ENCODE data around the gene NBR1. TPM values are rescaled to one million over a fixed set of nuclear protein-coding genes. Genes with fewer than 3 reads are reported as not detected.
A peak's percentile ranks its signal among the peaks of the same experiment; 100 is the strongest.

Gene NBR1
- total and polyA plus RNA-seq, 2 experiments from 2014 or later = 12.6 to 36.8 TPM

DNA sequence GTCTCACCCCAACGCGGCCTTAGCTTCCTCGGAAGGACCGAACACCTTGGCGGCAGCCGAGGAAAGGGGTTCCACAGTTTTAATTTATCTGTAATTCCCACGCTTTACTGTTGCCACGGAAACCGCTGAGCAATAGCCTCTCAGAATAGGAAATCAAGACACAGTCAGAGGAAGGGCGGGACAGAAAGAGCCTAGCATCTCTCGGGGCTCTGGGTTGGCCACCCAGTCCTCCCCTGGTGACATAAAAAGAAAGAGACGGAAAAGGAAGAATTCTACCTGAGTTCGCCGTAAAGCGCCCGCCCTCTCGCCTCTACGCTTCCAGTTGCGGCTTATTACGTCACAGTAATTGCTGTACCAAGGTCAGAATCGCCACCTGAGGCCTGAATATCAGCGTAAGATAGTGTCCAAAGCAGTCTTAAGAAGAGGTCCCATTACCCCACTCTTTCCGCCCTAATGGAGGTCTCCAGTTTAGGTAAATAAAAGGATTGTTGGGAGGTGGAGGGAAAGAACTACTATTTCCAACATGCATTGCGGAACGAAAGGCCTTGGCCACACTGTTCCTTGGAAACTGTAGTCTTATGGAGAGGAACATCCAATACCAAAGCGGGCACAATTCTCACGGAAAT lies 761 bp upstream of the NBR1 start (continued):
- TF ChIP-seq, protein P1, sequence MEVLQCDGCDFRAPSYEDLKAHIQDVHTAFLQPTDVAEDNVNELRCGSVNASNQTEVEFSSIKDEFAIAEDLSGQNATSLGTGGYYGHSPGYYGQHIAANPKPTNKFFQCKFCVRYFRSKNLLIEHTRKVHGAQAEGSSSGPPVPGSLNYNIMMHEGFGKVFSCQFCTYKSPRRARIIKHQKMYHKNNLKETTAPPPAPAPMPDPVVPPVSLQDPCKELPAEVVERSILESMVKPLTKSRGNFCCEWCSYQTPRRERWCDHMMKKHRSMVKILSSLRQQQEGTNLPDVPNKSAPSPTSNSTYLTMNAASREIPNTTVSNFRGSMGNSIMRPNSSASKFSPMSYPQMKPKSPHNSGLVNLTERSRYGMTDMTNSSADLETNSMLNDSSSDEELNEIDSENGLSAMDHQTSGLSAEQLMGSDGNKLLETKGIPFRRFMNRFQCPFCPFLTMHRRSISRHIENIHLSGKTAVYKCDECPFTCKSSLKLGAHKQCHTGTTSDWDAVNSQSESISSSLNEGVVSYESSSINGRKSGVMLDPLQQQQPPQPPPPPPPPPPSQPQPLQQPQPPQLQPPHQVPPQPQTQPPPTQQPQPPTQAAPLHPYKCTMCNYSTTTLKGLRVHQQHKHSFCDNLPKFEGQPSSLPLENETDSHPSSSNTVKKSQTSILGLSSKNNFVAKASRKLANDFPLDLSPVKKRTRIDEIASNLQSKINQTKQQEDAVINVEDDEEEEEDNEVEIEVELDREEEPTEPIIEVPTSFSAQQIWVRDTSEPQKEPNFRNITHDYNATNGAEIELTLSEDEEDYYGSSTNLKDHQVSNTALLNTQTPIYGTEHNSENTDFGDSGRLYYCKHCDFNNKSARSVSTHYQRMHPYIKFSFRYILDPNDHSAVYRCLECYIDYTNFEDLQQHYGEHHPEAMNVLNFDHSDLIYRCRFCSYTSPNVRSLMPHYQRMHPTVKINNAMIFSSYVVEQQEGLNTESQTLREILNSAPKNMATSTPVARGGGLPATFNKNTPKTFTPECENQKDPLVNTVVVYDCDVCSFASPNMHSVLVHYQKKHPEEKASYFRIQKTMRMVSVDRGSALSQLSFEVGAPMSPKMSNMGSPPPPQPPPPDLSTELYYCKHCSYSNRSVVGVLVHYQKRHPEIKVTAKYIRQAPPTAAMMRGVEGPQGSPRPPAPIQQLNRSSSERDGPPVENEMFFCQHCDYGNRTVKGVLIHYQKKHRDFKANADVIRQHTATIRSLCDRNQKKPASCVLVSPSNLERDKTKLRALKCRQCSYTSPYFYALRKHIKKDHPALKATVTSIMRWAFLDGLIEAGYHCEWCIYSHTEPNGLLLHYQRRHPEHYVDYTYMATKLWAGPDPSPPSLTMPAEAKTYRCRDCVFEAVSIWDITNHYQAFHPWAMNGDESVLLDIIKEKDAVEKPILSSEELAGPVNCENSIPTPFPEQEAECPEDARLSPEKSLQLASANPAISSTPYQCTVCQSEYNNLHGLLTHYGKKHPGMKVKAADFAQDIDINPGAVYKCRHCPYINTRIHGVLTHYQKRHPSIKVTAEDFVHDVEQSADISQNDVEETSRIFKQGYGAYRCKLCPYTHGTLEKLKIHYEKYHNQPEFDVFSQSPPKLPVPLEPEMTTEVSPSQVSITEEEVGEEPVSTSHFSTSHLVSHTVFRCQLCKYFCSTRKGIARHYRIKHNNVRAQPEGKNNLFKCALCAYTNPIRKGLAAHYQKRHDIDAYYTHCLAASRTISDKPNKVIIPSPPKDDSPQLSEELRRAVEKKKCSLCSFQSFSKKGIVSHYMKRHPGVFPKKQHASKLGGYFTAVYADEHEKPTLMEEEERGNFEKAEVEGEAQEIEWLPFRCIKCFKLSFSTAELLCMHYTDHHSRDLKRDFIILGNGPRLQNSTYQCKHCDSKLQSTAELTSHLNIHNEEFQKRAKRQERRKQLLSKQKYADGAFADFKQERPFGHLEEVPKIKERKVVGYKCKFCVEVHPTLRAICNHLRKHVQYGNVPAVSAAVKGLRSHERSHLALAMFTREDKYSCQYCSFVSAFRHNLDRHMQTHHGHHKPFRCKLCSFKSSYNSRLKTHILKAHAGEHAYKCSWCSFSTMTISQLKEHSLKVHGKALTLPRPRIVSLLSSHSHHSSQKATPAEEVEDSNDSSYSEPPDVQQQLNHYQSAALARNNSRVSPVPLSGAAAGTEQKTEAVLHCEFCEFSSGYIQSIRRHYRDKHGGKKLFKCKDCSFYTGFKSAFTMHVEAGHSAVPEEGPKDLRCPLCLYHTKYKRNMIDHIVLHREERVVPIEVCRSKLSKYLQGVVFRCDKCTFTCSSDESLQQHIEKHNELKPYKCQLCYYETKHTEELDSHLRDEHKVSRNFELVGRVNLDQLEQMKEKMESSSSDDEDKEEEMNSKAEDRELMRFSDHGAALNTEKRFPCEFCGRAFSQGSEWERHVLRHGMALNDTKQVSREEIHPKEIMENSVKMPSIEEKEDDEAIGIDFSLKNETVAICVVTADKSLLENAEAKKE (CRISPR knock-in tag; IDR thresholded peaks at IDR 0.05) = no peak

DNA sequence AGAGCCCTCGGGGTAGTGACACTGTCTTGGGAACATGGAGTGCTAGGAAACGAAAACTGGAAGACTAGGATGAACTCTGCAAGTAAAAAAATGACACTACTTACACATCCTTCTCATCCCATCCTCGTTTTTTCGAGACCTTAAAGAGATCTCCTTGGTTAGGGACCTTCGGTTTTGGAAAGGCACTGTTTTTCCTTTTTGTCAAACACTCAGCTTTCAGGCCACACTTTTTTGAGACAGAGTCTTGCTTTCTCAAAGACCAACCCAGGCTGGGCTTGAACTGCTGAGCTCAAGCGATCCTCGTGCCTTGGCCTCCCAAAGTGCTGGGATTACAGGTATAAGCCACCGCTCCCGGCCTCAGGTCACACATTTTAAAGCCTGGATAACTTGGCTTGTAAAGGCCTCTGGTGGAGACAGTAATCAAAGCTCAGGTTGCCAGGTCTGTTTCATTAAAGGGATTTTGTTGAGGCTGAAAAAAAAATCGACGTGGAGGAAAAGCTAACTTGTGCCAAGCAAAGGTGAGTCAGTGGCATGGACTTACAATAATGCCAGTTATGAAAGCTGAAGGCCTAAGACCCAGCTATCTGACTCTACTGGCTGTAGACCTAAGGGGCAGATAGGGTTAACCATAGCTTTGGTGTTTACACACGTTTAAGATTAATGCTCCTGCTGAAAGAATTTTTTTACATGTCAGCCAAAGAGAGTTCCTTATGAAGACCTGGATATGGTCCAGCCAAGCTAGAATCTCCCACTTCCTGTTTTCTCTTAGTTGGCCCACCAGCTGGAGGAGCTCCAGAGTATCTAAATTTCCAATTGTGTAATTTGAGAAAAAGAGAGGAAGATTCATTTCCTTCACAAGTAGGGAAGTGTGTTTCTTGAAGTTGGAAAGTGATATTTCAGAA lies 823 bp downstream of the NBR1 start:
- DNase-seq (ENCODE audit: low spot score) = peak; percentile 34
- Histone ChIP-seq H3K4me1 (ENCODE audit: insufficient read depth) (no peaks in the 10 kb centered on the region; the same call in 1 of the 2 replicates), H4K20me1 (replicated peaks; ENCODE audit: insufficient read depth) (no peaks in the 10 kb centered on the region), H3F3A (replicated peaks; ENCODE audit: low read depth) (peaks cover 2% of the 10 kb centered on the region; the same call in 1 of the 2 replicates), H2AFZ (no peak overlapping the region), H3K79me2 (replicated peaks; ENCODE audit: insufficient read depth) (peaks cover 24% of the 10 kb centered on the region), H3K27ac (ENCODE audit: low read depth) (peak overlapping the region; percentile 79), H3K4me2 (peak overlapping the region; percentile 82), H3K27me3 (ENCODE audit: insufficient read depth) (no peaks in the 10 kb centered on the region), H3K9me2 (ENCODE audit: insufficient read depth) (no peaks in the 10 kb centered on the region), H3K36me3 (ENCODE audit: insufficient read depth) (no peaks in the 10 kb centered on the region), H3K4me3 (peak overlapping the region; percentile 60)
- H3K4me1 Mint-ChIP-seq = peaks cover 11% of the 10 kb centered on the region; the same call in 2 of the 3 replicates
- H3K27me3 Mint-ChIP-seq (ENCODE audit: insufficient read depth, low read depth, poor library complexity) = peaks cover 2% of the 10 kb centered on the region
- no peak overlapping the region for H3K27ac Mint-ChIP-seq
- H3K9me3 Mint-ChIP-seq = no peaks in the 10 kb centered on the region
- H3K4me3 Mint-ChIP-seq = no peak overlapping the region
- no peaks in the 10 kb centered on the region for H3K36me3 Mint-ChIP-seq (ENCODE audit: low read depth)
- no peak for ATAC-seq
- no peak for TF ChIP-seq ZNF331 (CRISPR knock-in tag; IDR thresholded peaks at IDR 0.05; ENCODE audit: low read depth)
- TF ChIP-seq, protein P2, sequence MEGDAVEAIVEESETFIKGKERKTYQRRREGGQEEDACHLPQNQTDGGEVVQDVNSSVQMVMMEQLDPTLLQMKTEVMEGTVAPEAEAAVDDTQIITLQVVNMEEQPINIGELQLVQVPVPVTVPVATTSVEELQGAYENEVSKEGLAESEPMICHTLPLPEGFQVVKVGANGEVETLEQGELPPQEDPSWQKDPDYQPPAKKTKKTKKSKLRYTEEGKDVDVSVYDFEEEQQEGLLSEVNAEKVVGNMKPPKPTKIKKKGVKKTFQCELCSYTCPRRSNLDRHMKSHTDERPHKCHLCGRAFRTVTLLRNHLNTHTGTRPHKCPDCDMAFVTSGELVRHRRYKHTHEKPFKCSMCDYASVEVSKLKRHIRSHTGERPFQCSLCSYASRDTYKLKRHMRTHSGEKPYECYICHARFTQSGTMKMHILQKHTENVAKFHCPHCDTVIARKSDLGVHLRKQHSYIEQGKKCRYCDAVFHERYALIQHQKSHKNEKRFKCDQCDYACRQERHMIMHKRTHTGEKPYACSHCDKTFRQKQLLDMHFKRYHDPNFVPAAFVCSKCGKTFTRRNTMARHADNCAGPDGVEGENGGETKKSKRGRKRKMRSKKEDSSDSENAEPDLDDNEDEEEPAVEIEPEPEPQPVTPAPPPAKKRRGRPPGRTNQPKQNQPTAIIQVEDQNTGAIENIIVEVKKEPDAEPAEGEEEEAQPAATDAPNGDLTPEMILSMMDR (conservative IDR thresholded peaks at IDR 0.05; ENCODE audit: low read depth in 2 of 2) = peak; percentile 29 to 31
- TF ChIP-seq NANOG (IDR thresholded peaks at IDR 0.05; ENCODE audit: borderline replicate concordance) = no peak

Measured in GM23338 (cell line).